Pancreas (tissue), 10 donors: ENCODE measurements around the gene DHH. TPM values are rescaled to one million over a fixed set of nuclear protein-coding genes. Genes with fewer than 3 reads are reported as not detected.

Experiments
- ATAC-seq, 4 donors: fragments of 200-7000 bp; cut with Tn5 transposase; one replicate each; pipeline versions ENCODE4 v1.8.0 to v1.9.1; 2020; ENCODE audit warnings: mild to moderate bottlenecking in 4 of 4, moderate library complexity in 4 of 4
- DNase-seq, 6 donors: peaks; one replicate each; pipeline ENCODE4 v3.0.0-alpha.2; 2020
- FAIRE-seq: peaks from 2 replicates; lab custom pipeline; 2012; peaks lifted over from hg19 to GRCh38; lab: Jason Lieb, UNC
- H3K27ac ChIP-seq, 4 donors: fragments of 200-600 bp; sonication (generic); 1 replicate in 3 of 4; 2 replicates in 1 of 4; pipeline versions ENCODE4 v1.5.0 to v1.8.0; 2020
- H3K27me3 ChIP-seq, 4 donors: fragments of 200-600 bp; one replicate each; pipeline ENCODE4 v1.8.0; 2021
- H3K36me3 ChIP-seq, 3 donors: fragments of 200-600 bp; sonication (generic) in 1 of 3; one replicate each; pipeline versions ENCODE4 v1.5.0 to v1.8.0; 2020 to 2021
- H3K4me1 ChIP-seq, 3 donors: fragments of 200-600 bp; one replicate each; pipeline ENCODE4 v1.8.0; 2021
- H3K4me3 ChIP-seq, 4 donors: fragments of 200-600 bp; sonication (generic) in 2 of 4; one replicate each; pipeline versions ENCODE4 v1.5.0 to v1.8.0; 2020 to 2021
- H3K9me3 ChIP-seq, 4 donors: fragments of 200-600 bp; one replicate each; pipeline ENCODE4 v1.8.0; 2021
- CTCF ChIP-seq, 4 donors: fragments of 200-600 bp; sonication (generic) in 3 of 4; IDR thresholded peaks; one replicate each; pipeline versions ENCODE4 v1.5.0 to v1.8.0; 2021; ENCODE audit warnings: antibody characterized with exemption in 4 of 4
- WGBS, 2 donors: extraction: QIAGEN DNeasy Blood & Tissue Kit; methylation state at CpG; one replicate each; pipeline ENCODE4 v1.1.7; 2013; 5-methylcytosine and 5-hydroxymethylcytosine counted together
- intact Hi-C, 3 donors: fragments of 100-400 bp; cut with DNase I; formaldehyde crosslinking; loops; one replicate each; pipeline versions ENCODE4 v1.11.1 to v1.14.2; 2022
- polyA plus RNA-seq, 2 donors: library from polyadenylated mRNA; stranded (reverse); fragments of 200-250 nt; gene quantifications; one replicate each; pipeline ENCODE4 v1.2.3, GENCODE V29; 2013
- total RNA-seq, 6 donors: library from RNA; stranded (reverse); fragmentation: NEBNext Ultra II Directional in 4 of 6; extraction: Animal tissue kit (Norgen Biotek cat#: 25700) in 4 of 6; gene quantifications; one replicate each; pipeline versions ENCODE4 v1.2.1 to v1.2.4, GENCODE V29; 2021 to 2023
- donor health status: healthy with polysubstance abuse.
- donor health status: DM: no; HTN: no; CAD: no; lungs with moderate emphysema.
- donor health status: DM: no; HTN: no; CAD: no.
- donor health status: control.
- donor health status: control.
- donor health status: Bipolar disorder and iron deficiency.
- donor health status: DM: yes; HTN: yes; CAD: no.
- donor health status: DM: no; HTN: no; CAD: no.
- donor health status: DM: no; HTN: no; CAD: no.
- donor health status: DM: yes; HTN: yes; CAD: no.

DHH gene
- total and polyA plus RNA-seq, 8 donors = 0.03 to 0.53 (median 0.14) TPM; not detected in 1

GRCh38 chr12:49048953-49049352 lies 45.6 kb downstream of the DHH start:
- WGBS, 2 donors = 89 to 94% methylated on average over 10 of the region's 10 CpGs
- intact Hi-C loops = no loop called here
- Histone ChIP-seq H3K27me3 (no peaks in the 10 kb centered on the region), H3K4me3 (no peak overlapping the region), H3K9me3 (no peaks in the 10 kb centered on the region), H3K36me3 (peaks cover 15 to 94% (median 62%) of the 10 kb centered on the region in 3 donors), H3K4me1 (no peaks in the 10 kb centered on the region), H3K27ac (no peak overlapping the region)
- no peak for TF ChIP-seq CTCF (IDR thresholded peaks at IDR 0.05)
- DNase-seq (no peak), FAIRE-seq (no peak), ATAC-seq (no peak)

DNA sequence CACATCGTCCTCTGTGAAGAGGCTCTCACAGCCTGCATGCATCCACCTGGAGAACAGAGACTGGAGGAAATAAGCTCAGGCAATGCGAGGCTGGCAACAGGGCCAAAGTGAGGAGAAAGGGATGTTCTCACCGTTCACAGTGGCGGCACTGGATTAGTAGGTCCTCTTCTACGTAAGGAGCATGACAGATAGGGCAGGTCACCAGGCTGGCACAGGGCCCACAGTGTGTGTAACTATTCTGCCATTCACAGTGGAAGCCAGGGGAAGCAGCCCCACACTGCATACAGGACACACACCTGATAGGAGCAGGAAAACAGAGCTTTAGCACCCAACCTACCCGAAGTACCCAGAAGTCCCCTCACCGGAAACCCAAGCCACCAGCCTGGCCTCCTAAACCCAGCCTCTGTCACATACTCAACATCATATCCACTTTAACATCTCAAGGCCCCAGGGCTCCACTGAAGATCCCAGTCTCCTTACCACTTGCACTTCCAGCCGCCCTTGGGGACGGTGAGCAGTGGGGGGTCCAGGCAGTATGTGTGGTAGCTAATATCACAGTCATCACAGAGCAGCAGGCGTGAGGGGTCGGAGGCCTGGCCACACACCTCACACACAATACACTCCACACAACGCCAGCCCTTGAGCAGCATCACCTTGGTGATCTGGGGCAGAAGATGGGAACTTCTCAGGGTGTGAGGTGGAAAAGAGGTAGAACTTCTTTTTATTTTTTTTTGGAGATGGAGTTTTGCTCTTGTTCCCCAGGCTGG lies 48.3 kb downstream of the DHH start:
- no peak for TF ChIP-seq CTCF (IDR thresholded peaks at IDR 0.05)
- ATAC-seq (no peak), FAIRE-seq (no peak), DNase-seq (no peak)
- intact Hi-C loops = no loop called here
- peaks cover 20 to 95% (median 77%) of the 10 kb centered on the region in 3 donors for H3K36me3 ChIP-seq
- H3K4me3 ChIP-seq = no peak overlapping the region
- no peaks in the 10 kb centered on the region for H3K4me1 ChIP-seq
- WGBS, 2 donors = 90 to 96% methylated on average over 12 of the region's 12 CpGs
- H3K27me3 ChIP-seq = no peaks in the 10 kb centered on the region
- no peak overlapping the region for H3K27ac ChIP-seq
- H3K9me3 ChIP-seq = no peaks in the 10 kb centered on the region

DNA sequence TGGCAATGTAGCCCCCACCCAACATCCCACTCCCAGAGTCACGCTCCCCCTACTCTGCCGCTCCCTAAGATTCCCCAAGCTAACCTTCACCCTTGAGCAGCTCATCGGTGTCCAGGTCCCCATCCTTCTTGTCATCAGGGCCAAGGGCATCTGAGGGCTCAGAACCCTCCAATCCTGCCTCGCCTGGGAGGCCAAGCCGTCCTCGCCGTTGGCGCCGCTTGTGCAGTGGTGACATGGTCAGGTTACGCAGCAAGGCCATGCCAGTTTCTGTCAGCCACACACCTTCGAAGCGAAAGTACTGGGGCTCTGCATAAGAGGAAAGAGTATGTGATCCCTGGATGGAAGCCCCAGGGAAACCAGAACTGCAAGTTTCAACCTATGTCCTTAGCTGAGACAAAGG lies 49.9 kb downstream of the DHH start:
- ATAC-seq = no peak
- intact Hi-C loops = no loop called here
- H3K27ac ChIP-seq = no peak overlapping the region
- WGBS, 2 donors = 94 to 97% methylated on average over 12 of the region's 12 CpGs
- no peak for FAIRE-seq
- no peaks in the 10 kb centered on the region for H3K9me3 ChIP-seq
- no peaks in the 10 kb centered on the region for H3K4me1 ChIP-seq
- no peak for DNase-seq
- H3K27me3 ChIP-seq = no peaks in the 10 kb centered on the region
- H3K4me3 ChIP-seq = no peak overlapping the region
- no peak for TF ChIP-seq CTCF (IDR thresholded peaks at IDR 0.05)
- H3K36me3 ChIP-seq = peaks cover 14 to 85% (median 75%) of the 10 kb centered on the region in 3 donors

DNA sequence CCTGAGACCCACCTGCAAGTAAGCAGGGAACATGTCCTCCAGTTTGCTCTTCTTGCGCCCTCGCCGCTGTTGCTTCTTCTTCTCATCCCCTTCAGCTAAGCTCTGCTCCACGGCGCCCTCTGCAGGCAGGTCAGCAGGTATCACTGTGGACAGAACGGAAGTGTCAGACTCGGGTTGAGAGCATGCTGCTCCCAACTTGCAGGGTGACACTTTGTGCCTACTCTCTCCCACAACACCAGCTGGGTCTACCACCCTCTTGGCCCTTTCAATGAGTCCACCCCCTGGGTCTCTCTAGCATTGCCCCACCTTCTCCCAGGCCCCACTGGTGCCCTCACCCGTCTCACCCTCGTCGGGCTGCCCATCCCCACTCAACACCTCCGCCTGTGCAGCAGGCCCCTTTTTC lies 50.7 kb downstream of the DHH start:
- Histone ChIP-seq H3K4me1 (no peaks in the 10 kb centered on the region), H3K9me3 (no peaks in the 10 kb centered on the region), H3K36me3 (peaks cover 18 to 88% (median 73%) of the 10 kb centered on the region in 3 donors), H3K27me3 (no peaks in the 10 kb centered on the region), H3K4me3 (no peak overlapping the region), H3K27ac (no peak overlapping the region)
- DNase-seq = peak in 3 of 6 donors; percentile 53 to 87 (median 68)
- peak in 3 of 4 donors; percentile 34 to 56 (median 46) for TF ChIP-seq CTCF (IDR thresholded peaks at IDR 0.05)
- peak in 3 of 4 donors; percentile 56 to 71 (median 62) for ATAC-seq
- WGBS, 2 donors = 63 to 64% methylated on average over 11 of the region's 11 CpGs
- intact Hi-C loops = no loop called here
- FAIRE-seq = no peak

DNA sequence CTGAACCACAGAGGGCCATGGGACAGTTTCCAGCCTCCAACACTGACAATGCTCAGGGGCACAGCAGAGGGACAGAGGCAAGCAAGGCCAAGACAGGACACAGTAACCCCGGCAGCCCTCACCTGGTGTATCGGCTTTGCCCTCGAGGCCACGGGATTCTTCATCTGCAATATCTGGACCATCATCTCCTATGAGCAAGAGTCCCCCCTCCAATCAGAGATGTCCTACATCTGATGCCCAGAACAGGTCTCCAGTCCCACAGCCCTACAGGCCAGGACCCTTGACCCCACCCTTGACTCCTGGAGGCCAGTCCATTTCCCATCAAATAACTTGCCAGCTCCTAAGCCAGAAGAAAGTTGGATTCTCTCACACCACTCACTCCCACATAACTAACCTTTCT lies 51.4 kb downstream of the DHH start:
- intact Hi-C loops = no loop called here
- no peaks in the 10 kb centered on the region for H3K9me3 ChIP-seq
- H3K4me3 ChIP-seq = no peak overlapping the region
- WGBS, 2 donors = 95 to 96% methylated on average over 3 to 4 of the region's 4 CpGs
- H3K36me3 ChIP-seq = peaks cover 16 to 86% (median 67%) of the 10 kb centered on the region in 3 donors
- H3K4me1 ChIP-seq = no peaks in the 10 kb centered on the region
- no peak overlapping the region for H3K27ac ChIP-seq
- no peak for DNase-seq
- no peak for ATAC-seq
- TF ChIP-seq CTCF (IDR thresholded peaks at IDR 0.05) = no peak
- H3K27me3 ChIP-seq = no peaks in the 10 kb centered on the region
- no peak for FAIRE-seq
